GM18517 (cell line): Measurements from ENCODE around the gene OR52E2.

Experiments used
- ATAC-seq: cut with Tn5 transposase; IDR thresholded peaks from one replicate; pipeline ENCODE4 v1.9.1; 2021; ENCODE audit warnings: mild to moderate bottlenecking, moderate library complexity; ENCODE audit not compliant: unreplicated experiment

OR52E2 gene

DNA sequence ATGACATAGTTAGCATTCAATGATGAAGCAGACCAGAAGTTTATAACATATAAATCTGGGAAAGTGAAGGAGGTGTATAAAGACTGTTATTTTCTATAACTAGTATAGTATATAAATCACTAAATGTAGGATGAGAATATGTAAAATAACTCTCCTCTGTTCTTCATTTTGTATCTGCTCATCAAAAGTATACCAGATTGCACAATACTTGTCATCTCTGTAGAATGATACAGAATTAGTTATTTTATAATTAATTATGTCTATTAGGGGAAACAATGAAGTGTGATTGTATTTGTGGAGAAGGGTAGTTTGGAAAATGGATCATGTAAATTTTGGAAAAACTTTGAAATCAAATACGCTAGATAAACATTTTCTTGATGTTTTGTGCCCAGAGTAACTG is 46.4 kb downstream of the OR52E2 start:
- no peak for ATAC-seq

DNA sequence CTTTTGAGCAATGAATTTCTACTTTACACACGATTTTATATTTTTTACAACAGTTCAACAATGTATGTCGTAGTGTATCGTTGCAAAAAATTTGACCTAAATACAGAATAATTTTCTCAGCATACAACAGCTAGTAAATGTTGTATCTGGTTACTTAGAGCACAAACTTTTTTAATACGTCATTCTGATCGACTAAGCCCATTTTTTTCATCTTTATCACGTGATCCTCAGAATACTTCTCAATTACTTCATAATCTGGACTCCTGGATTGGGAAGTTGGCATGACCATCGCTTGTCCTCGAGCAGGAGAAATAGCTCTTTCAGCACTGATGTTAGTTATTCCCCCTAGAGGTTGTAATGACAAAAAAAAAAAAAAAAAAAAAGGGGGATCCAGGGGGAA is 48.2 kb downstream of the OR52E2 start:
- no peak for ATAC-seq
